ENCODE measurements around the gene TMPRSS2.

DNA sequence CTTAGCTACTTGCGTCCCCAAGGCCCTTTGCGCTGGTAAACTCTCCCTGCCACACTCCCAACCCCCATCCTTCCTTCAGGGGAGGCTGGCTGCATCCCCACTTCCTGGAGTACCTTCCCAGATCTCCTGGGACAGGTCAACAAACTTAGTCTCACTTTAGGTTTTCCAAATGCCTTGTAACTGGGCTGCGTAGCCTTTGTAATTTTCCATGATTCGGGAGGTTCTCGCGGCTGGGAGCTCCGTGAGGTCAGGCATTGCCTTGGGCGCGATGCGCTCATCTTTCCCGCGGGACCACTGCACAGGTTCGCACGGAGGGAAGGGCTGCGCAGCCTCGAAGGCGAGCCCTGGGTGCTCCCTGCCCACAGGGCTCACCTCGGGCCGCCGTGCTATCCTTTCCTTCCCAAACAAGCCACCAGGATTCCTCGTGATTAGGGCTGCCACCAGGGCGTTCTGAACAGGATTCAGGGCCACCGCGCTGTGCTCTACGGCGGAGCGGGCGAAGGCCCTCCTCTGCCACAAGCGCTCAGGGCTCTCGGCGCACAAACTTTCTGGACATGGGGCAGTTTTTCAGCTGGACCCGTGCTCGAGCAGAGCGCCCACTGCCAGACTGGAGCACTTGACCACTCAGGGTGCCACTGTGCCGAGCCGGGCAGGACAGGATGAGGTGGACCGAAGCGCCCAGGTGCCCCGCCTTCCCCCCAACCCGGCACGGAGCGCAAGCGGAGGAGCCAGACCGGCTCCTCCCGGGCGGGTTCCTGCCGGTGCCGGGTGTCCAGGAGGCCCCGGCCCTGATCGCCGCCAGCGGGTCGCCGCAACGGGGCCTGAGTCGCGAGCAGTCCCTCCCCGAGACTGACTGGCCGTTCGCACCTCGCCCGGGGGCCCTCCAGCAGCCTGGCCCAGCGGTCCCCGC lies 1.1 kb downstream of the TMPRSS2 start:
- TF ChIP-seq, protein P1, sequence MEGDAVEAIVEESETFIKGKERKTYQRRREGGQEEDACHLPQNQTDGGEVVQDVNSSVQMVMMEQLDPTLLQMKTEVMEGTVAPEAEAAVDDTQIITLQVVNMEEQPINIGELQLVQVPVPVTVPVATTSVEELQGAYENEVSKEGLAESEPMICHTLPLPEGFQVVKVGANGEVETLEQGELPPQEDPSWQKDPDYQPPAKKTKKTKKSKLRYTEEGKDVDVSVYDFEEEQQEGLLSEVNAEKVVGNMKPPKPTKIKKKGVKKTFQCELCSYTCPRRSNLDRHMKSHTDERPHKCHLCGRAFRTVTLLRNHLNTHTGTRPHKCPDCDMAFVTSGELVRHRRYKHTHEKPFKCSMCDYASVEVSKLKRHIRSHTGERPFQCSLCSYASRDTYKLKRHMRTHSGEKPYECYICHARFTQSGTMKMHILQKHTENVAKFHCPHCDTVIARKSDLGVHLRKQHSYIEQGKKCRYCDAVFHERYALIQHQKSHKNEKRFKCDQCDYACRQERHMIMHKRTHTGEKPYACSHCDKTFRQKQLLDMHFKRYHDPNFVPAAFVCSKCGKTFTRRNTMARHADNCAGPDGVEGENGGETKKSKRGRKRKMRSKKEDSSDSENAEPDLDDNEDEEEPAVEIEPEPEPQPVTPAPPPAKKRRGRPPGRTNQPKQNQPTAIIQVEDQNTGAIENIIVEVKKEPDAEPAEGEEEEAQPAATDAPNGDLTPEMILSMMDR (IDR thresholded peaks at IDR 0.05) = no peak
- TF ChIP-seq POLR2A (IDR thresholded peaks at IDR 0.05) = no peak
